Stomach (tissue), 9 donors: Measurements from ENCODE around the gene CBARP. TPM values are rescaled to one million over a fixed set of nuclear protein-coding genes. Genes with fewer than 3 reads are reported as not detected.

Experiments
- DNase-seq, 2 donors: peaks; one replicate each; pipeline versions ENCODE4 v3.0.0 to v3.0.0-alpha.2; 2013 to 2019
- H3K27ac ChIP-seq, 5 donors: fragments of 200-600 bp in 4 of 5; sonication (generic) in 4 of 5; one replicate each; pipeline ENCODE4 v1.5.1; 2013 to 2019; ENCODE audit warnings: mild to moderate bottlenecking in 1 of 5, moderate library complexity in 1 of 5
- H3K27me3 ChIP-seq, 3 donors: fragments of 200-600 bp; sonication (generic); one replicate each; pipeline ENCODE4 v1.5.1; 2017 to 2019; ENCODE audit warnings: mixed run types in 1 of 3
- H3K36me3 ChIP-seq, 4 donors: fragments of 200-600 bp; sonication (generic); 1 replicate in 3 of 4; 2 replicates in 1 of 4; pipeline ENCODE4 v1.5.1; 2016 to 2019
- H3K4me1 ChIP-seq, 4 donors: fragments of 200-600 bp; sonication (generic); one replicate each; pipeline ENCODE4 v1.5.1; 2016 to 2019
- H3K4me3 ChIP-seq, 4 donors: fragments of 200-600 bp; sonication (generic) in 3 of 4; one replicate each; pipeline ENCODE4 v1.5.1; 2016 to 2019; ENCODE audit warnings: mild to moderate bottlenecking in 1 of 4
- H3K9me3 ChIP-seq, 4 donors: fragments of 200-600 bp; sonication (generic); one replicate each; pipeline ENCODE4 v1.5.1; 2016 to 2019
- EP300 ChIP-seq: sonication (generic); formaldehyde crosslinking; IDR thresholded peaks from one replicate; pipeline ENCODE4 v1.6.1; 2017; ENCODE audit warnings: antibody characterized with exemption
- POLR2A ChIP-seq, 4 donors: fragments of 450-650 bp; IDR thresholded peaks; one replicate each; pipeline ENCODE4 v1.6.1; 2016; ENCODE audit warnings: antibody characterized with exemption in 4 of 4, control low read depth in 2 of 4, mild to moderate bottlenecking in 1 of 4, moderate library complexity in 1 of 4
- POLR2AphosphoS5 ChIP-seq, 3 donors: sonication (generic); formaldehyde crosslinking; IDR thresholded peaks; one replicate each; pipeline ENCODE4 v1.6.1; 2016; ENCODE audit warnings: antibody characterized with exemption in 3 of 3
- WGBS, 5 donors: extraction: QIAGEN DNeasy Blood & Tissue Kit in 3 of 5; methylation state at CpG; one replicate each; pipeline versions ENCODE4 v1.1.5 to v1.1.7; 2013 to 2018; 5-methylcytosine and 5-hydroxymethylcytosine counted together
- intact Hi-C: fragments of 100-400 bp; cut with DNase I; formaldehyde crosslinking; loops from one replicate; pipeline ENCODE4 v1.15.1; 2023; ENCODE audit warnings: low total_unique reads
- polyA plus RNA-seq, 3 donors: library from polyadenylated mRNA; stranded (reverse); fragments of 200-250 nt; gene quantifications; one replicate each; pipeline ENCODE4 v1.2.3, GENCODE V29; 2013
- total RNA-seq, 5 donors: library from RNA; depleted of rRNA; stranded (reverse); fragments of >200 nt; gene quantifications; one replicate each; pipeline versions ENCODE4 v1.1.0 to v1.2.3, GENCODE V29; 2014 to 2016
- TF ChIP-seq, protein P1 (sequence below), 7 experiments: fragments of 450-650 bp in 4 of 7; fragments of 200-600 bp in 3 of 7; sonication (generic) in 3 of 7; IDR thresholded peaks; one replicate each; pipeline ENCODE4 v1.5.1; 2016 to 2019; ENCODE audit warnings: antibody characterized with exemption in 7 of 7, control low read depth in 2 of 7, mild to moderate bottlenecking in 1 of 7
- donor health status: healthy with polysubstance abuse.
- donor health status: Bipolar disorder and iron deficiency.
- donor health status: healthy.

The CBARP gene
- total and polyA plus RNA-seq, 8 donors = 0.19 to 8.9 (median 0.78) TPM; not detected in 4

DNA sequence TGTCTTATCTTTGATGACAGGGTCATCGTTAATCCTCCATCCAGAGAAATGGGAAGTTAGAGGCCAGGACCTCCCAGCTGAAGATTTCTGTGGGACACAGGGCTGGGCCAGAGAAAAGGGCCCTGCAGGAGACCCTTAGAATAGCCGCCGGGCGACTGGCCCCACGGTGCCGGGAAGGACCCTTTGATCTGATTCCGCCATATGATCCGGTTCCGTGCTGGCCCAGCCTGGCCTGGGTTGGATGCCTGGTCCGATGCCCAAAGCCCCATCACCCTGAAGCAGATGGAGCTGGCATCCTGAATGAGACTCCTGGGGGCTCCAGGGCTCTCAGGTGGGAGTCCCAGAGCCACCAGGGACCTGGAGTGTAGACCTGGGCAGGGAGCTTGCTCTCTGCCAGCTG is 38.3 kb downstream of the CBARP start:
- intact Hi-C loops = no loop called here
- Histone ChIP-seq H3K27me3 (no peaks in the 10 kb centered on the region), H3K4me3 (no peak overlapping the region), H3K27ac (no peak overlapping the region), H3K36me3 (no peaks in the 10 kb centered on the region), H3K9me3 (no peaks in the 10 kb centered on the region), H3K4me1 (peaks cover 10 to 21% (median 15%) of the 10 kb centered on the region in 4 donors)
- WGBS, 5 donors = 90 to 96% (median 93%) methylated on average over 8 to 10 of the region's 10 CpGs
- DNase-seq = no peak
- TF ChIP-seq, protein P1, sequence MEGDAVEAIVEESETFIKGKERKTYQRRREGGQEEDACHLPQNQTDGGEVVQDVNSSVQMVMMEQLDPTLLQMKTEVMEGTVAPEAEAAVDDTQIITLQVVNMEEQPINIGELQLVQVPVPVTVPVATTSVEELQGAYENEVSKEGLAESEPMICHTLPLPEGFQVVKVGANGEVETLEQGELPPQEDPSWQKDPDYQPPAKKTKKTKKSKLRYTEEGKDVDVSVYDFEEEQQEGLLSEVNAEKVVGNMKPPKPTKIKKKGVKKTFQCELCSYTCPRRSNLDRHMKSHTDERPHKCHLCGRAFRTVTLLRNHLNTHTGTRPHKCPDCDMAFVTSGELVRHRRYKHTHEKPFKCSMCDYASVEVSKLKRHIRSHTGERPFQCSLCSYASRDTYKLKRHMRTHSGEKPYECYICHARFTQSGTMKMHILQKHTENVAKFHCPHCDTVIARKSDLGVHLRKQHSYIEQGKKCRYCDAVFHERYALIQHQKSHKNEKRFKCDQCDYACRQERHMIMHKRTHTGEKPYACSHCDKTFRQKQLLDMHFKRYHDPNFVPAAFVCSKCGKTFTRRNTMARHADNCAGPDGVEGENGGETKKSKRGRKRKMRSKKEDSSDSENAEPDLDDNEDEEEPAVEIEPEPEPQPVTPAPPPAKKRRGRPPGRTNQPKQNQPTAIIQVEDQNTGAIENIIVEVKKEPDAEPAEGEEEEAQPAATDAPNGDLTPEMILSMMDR (IDR thresholded peaks at IDR 0.05) = no peak
- no peak for TF ChIP-seq EP300
- no peak for TF ChIP-seq POLR2A (IDR thresholded peaks at IDR 0.05)
- TF ChIP-seq POLR2AphosphoS5 (IDR thresholded peaks at IDR 0.05) = no peak

DNA sequence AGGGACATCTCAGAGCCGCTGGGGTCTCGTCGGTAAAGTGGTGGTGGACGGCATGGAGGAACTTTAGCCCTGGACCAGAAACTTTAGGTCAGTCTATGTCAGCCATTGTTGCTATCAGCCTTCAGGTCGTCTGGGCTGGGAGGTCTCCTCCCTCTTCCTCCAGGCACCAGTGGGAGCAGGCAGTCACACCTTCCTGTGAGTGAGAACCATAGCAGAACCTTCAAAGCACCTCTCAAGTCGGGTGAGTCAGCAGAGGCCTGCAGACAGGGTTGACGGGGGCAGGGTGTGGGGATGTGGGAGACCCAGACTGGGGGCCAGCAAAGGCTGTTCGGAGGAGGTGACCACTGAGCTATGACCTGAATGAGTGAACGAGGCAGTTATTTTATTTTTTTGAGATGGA is 48.4 kb downstream of the CBARP start:
- DNase-seq = peak in 1 of 2 donors; percentile 59
- H3K27ac ChIP-seq = no peak overlapping the region
- H3K36me3 ChIP-seq = no peaks in the 10 kb centered on the region
- WGBS, 5 donors = 67 to 70% (median 69%) methylated on average over 6 to 9 of the region's 9 CpGs
- intact Hi-C loops = no loop called here
- H3K4me1 ChIP-seq = peaks cover 0 to 20% (median 4%) of the 10 kb centered on the region in 4 donors
- H3K9me3 ChIP-seq = no peaks in the 10 kb centered on the region
- TF ChIP-seq EP300 = no peak
- TF ChIP-seq POLR2A (IDR thresholded peaks at IDR 0.05) = no peak
- TF ChIP-seq, protein P1 (IDR thresholded peaks at IDR 0.05) = no peak
- TF ChIP-seq POLR2AphosphoS5 (IDR thresholded peaks at IDR 0.05) = no peak
- H3K4me3 ChIP-seq = no peak overlapping the region
- H3K27me3 ChIP-seq = no peaks in the 10 kb centered on the region

DNA sequence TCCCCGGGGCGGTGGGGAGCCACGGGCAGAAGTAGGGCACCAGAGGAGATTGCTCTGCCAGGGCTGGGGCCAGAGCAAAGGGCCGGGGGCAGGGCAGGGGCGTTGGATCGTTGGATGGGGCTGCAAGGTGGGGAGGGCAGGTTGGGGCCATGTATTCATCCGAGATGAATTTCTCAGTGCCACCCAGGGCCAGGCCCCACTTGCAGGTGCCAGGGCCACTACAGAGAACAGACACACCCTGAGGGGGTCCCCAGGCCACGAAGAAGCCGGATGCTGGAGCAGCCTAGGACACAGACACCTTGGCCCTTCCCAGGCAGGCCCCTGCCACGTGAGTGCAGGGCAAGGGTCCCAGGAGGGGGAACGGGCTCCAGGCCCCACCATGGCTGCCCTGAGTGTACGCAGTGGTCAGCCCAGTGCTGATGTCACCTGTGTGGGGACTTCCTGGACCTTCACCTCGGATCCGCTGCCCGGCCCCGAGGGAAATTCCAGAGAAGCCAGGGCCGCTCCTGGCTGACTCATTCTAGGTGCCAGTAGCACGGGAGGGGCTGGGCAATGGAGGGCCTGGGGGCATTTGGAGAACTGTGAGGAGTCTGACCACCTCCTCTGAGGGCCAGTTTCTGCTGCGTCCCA is 54.1 kb downstream of the CBARP start:
- no peaks in the 10 kb centered on the region for H3K9me3 ChIP-seq
- TF ChIP-seq, protein P1 (IDR thresholded peaks at IDR 0.05) = no peak
- TF ChIP-seq POLR2A (IDR thresholded peaks at IDR 0.05) = no peak
- TF ChIP-seq POLR2AphosphoS5 (IDR thresholded peaks at IDR 0.05) = peak in 1 of 3 donors; percentile 53
- H3K27me3 ChIP-seq = no peaks in the 10 kb centered on the region
- DNase-seq = peak; percentile 76 to 82
- H3K36me3 ChIP-seq = no peaks in the 10 kb centered on the region
- intact Hi-C loops = loop anchor here (5.0 kb wide), 1 partner anchor 71 kb away; no protein-coding TSS in a partner anchor
- H3K4me1 ChIP-seq = peaks cover 14 to 56% (median 27%) of the 10 kb centered on the region in 4 donors
- WGBS, 5 donors = 52 to 57% (median 56%) methylated on average over 17 to 19 of the region's 19 CpGs
- peak overlapping the region in 4 of 5 donors; percentile 59 to 84 (median 76) for H3K27ac ChIP-seq
- no peak overlapping the region for H3K4me3 ChIP-seq

DNA sequence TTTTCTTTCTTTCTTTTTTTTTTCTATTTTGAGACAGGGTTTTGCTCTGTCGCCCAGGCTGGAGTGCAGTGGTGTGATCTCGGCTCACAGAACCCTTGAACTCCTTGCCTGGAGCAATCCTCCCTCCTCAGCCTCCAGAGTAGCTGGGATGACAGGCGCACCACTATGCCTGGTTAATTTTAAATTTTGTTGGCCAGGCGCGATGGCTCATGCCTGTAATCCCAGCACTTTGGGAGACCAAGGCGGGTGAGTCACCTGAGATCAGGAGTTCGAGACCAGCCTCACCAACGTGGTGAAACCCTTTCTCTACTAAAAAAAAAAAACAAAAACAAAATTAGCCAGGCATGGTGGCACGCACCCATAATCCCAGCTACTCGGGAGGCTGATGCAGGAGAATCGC is 55.1 kb downstream of the CBARP start:
- WGBS, 5 donors = 91 to 95% (median 94%) methylated on average over 10 to 11 of the region's 11 CpGs; no CpG with 5 or more reads in 1 of the 5 donors
- H3K27ac ChIP-seq = peak overlapping the region in 3 of 5 donors; percentile 80 to 87 (median 84)
- H3K4me1 ChIP-seq = peaks cover 14 to 61% (median 27%) of the 10 kb centered on the region in 4 donors
- H3K4me3 ChIP-seq = no peak overlapping the region
- H3K36me3 ChIP-seq = no peaks in the 10 kb centered on the region
- no peaks in the 10 kb centered on the region for H3K27me3 ChIP-seq
- no peak for DNase-seq
- intact Hi-C loops = loop anchor here (5.0 kb wide), 1 partner anchor 70 kb away; no protein-coding TSS in a partner anchor
- TF ChIP-seq POLR2AphosphoS5 (IDR thresholded peaks at IDR 0.05) (no peak), EP300 (no peak), POLR2A (IDR thresholded peaks at IDR 0.05) (no peak)
- TF ChIP-seq, protein P1 (IDR thresholded peaks at IDR 0.05) = no peak
- no peaks in the 10 kb centered on the region for H3K9me3 ChIP-seq
